ENCODE measurements around the gene PLTP.

Gene PLTP

DNA sequence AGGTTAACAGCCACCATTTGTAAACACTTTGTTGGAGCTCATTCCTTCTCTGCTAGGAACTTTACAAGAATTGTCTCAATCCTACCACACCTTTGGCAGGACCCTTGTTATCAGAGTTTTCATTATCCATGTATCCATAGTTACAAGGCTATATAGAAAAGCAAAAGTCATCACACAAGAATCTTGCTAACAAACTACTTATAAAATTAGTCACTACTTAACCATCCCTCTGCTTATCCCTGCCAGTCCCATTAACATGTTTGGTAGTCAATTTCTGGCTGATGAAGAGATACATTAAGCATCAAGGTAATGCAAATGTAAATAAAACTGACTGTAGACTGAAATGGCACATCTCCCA is 44.2 kb downstream of the PLTP start:
- FAIRE-seq, result no peak

DNA sequence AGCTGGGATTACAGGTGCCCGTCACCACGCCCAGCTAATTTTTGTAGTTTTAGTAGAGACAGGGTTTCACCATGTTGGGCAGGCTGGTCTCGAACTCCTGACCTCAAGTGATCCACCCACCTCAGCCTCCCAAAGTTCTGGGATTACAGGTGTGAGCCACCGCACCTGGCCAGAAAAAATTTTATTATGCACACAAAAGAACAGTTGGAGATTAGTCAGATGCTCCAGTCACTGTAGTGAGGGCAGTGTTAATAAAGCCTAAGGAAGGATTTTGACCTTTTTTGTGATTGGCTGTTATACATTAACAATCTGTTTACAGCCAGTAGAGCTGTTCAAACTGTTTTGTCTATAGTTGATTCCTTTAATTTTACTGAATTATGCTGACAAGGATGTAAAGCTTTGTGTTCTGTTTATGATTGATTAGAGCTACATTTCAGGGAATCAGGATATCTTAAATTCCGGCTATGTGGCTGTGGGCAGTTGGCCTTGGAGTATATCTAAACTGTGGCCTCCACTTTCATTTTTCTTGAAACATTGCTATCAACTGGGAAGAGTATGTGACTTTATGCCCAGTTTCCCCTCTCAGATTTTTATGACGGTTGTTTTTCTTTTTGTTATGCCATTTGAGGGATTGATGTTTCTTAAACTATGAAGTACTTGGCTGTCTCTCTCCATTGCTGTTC is 44.7 kb downstream of the PLTP start:
- FAIRE-seq, result no peak

DNA sequence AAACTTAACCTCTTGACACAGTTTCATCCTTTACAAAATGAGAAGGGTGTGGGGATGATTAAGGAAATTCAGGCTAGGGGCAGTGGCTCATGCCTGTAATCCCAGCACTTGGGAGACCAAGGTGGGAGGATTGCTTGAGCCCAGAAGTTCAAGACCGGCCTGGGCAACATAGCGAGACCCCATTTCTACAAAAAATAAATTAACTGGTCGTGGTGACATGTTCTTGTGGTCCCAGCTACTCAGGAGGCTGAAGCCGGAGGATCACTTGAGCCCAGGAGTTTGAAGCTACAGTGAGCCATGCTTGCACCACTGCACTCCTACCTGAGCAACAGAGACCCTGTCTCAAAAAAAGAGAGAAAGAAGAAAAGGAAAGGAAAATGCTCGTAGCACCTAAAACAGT is 45.5 kb downstream of the PLTP start:
- no peak for FAIRE-seq

- no peak for FAIRE-seq
Observed at GRCh38 chr20:45863543-45864470, 48.1 kb downstream of the PLTP start.

GRCh38 chr20:45861221-45862075 is 50.5 kb downstream of the PLTP start:
- FAIRE-seq, result no peak

- FAIRE-seq, result no peak
Observed at GRCh38 chr20:45860560-45861220, 51.3 kb downstream of the PLTP start.

- no peak for FAIRE-seq
Observed at GRCh38 chr20:45859916-45860315, 52.0 kb downstream of the PLTP start.

DNA sequence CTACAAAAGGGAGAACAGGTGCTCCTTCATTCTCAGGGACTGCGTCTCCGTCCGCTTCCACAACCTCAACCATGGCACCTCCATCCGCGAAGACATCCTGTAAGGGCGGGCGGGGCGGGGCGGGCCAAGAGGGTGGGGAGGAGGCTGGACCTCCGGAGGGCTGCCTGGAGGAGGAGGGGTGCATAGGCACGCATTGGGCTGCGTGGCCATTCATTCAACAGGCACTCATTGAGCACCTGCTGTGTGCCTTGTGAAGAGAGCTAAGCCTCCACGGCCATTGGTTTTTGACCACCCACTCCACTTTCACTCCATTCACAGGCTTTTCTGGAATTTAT is 54.1 kb downstream of the PLTP start:
- FAIRE-seq, result no peak

GRCh38 chr20:45857114-45857881 is 54.7 kb downstream of the PLTP start, which contains the start of the genes ACOT8 and ZSWIM3:
Gene ACOT8 (minus strand): TSS chr20:45857392. CDS start chr20:45857315, 77 bp downstream.
Gene ZSWIM3 (plus strand): TSS chr20:45857614. CDS start chr20:45857826, 212 bp downstream.
- peak; percentile 91 for FAIRE-seq

DNA sequence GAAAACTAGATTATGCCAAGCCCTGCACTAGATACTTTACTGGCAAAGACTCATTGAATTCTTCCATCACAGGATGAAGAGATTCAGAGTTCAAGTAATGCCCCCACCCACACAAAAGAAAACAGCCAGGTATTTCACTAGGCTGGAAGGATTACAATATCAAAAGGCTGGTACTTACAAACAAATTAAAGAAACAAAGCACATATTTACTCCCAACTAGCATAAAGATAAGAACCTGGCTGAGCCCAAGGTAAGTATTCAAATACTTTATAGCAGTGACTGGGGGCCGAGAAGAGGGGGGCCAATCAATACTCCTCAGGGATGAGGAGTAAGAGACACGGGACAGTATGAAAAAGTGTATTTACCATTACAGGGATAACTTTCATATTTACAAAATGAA is 58.5 kb downstream of the PLTP start:
- FAIRE-seq, result no peak

GRCh38 chr20:45852326-45852725 is 59.6 kb downstream of the PLTP start:
- no peak for FAIRE-seq

DNA sequence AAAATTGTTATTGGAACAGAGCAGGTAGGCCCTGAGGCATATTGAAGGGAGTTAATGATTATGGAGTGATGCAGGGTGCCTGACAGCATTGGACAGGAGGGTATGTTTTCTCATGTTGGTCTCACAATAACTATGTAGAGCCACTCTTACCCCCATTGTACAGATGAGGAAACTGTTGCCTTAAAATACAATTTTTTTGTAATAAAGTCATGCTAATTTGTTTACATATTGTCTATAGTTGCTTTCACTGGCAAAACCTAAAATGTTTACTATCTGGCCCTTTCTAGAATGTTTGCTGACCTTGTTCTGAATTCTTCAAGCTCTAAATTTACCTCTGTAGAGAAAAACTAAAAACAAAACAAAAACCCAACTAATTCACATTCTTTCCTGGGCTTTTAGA is 60.5 kb downstream of the PLTP start:
- FAIRE-seq, result no peak

DNA sequence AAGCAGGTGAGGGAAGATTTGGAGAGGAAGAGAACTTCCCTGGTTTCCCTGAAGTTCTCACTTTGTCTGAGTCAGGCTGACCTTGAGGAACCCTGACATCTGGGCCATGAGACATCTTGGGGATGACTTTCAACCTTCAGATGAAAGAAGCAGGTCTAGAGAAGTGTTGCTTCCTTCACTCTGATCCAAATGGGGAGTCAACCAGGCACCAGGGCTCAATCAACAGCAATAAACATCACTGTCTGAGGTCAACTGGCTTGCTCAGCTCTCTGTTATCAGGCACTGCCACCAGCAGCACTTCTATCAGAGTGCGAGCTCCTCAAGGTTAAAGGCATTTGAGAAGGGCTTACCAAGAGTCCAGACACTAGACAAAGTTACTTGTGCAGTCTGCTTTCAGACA is 61.0 kb downstream of the PLTP start:
- no peak for FAIRE-seq

DNA sequence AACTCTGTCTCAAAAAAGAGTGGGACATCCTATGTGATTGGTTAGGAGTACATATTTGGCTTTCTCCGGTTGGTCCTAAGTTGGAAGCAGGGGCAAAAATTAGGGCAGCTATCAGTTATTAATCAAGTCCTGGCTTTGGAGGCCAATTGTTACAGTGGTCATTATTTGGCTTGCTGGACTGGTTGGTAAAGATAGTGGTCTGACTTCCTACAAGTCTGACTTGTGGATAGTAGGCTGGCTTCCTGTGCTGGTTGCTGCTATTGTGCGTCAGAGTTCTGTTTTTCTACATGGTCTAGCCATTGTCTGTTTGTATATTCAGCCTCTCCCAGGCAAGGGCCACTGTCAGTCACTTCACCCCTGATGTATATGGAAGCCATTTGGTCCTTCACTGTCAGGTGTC is 61.7 kb downstream of the PLTP start:
- FAIRE-seq, result no peak

GRCh38 chr20:45848969-45849582 is 62.9 kb downstream of the PLTP start:
- no peak for FAIRE-seq

Measured in A204.1 (cell line).